Sciatic nerve (tissue), 2 donors: ENCODE results near the gene SNRPA. TPM values are rescaled to one million over a fixed set of nuclear protein-coding genes. Genes with fewer than 3 reads are reported as not detected.

Experiments used
- ATAC-seq: fragments of 200-7000 bp; cut with Tn5 transposase; one replicate; pipeline ENCODE4 v1.9.1; 2020; ENCODE audit warnings: mild to moderate bottlenecking, moderate library complexity
- DNase-seq: peaks from one replicate; pipeline ENCODE4 v3.0.0-alpha.2; 2020; ENCODE audit warnings: low spot score
- intact Hi-C: fragments of 100-400 bp; cut with DNase I; formaldehyde crosslinking; loops from one replicate; pipeline ENCODE4 v1.14.2; 2022
- total RNA-seq: library from RNA; stranded (reverse); fragmentation: NEBNext Ultra II Directional; extraction: Animal tissue kit (Norgen Biotek cat#: 25700); gene quantifications from one replicate; pipeline ENCODE4 v1.2.1, GENCODE V29; 2021
- donor health status: DM: no; HTN: no; CAD: no.
- donor health status: DM: no; HTN: no; CAD: no.

Gene SNRPA
- total RNA-seq, 1 donor from 2014 or later: 58.3 TPM

DNA sequence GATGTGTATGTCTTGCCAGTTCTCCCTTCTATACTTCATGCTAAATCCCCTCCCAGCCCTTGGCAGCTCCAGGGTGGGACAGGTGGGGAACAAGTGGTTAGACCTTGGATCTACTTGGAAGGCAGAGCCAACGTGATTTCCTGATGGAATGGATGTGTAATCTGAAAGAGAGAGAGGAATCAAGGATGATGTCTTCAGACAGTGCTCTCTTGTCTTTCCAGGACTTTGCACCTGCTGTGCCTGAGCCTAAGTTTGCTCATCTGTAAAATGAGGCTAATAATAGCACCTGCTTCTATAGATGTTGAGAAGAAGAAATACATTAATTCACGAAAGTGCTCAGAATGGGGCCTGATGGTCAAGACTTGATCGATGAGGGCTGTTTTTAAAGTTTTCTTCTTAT is 41.0 kb downstream of the SNRPA start:
- ATAC-seq (no peak), DNase-seq (no peak)
- intact Hi-C loops: no loop called here

DNA sequence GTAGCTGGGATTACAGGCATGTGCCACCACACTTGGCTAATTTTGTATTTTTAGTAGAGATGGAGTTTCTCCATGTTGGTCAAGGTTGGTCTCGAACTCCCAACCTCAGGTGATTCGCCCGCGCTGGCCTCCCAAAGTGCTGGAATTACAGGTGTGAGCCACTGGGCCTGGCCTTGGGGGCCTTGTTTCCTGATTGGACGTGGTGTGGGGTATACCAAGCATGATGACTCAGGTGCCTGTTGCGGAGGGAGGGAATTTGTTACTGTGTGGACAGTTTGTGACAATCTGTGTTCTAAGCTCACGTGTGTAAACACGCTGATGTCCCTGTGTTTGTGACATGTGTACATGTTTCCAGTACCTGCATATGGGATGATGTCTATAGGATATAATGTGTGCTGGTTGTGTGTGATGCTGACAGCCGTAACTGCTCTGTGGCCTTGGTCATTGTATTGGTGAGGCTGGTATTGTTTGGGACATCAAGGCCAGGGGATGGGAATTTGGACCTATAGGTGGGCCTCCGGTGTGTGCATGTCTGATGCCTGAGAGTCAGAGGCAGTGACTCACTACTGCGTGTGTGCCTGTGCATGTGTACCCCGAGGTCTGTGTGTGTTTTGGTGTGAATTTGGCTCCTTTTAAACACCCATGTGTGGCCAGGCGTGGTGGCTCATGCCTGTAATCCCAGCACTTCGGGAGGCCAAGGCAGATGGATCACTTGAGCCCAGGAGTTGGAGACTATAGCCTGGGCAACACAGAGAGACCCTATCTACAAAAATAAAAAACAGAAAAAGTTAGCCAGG is 46.4 kb downstream of the SNRPA start:
- intact Hi-C loops: no loop called here

DNA sequence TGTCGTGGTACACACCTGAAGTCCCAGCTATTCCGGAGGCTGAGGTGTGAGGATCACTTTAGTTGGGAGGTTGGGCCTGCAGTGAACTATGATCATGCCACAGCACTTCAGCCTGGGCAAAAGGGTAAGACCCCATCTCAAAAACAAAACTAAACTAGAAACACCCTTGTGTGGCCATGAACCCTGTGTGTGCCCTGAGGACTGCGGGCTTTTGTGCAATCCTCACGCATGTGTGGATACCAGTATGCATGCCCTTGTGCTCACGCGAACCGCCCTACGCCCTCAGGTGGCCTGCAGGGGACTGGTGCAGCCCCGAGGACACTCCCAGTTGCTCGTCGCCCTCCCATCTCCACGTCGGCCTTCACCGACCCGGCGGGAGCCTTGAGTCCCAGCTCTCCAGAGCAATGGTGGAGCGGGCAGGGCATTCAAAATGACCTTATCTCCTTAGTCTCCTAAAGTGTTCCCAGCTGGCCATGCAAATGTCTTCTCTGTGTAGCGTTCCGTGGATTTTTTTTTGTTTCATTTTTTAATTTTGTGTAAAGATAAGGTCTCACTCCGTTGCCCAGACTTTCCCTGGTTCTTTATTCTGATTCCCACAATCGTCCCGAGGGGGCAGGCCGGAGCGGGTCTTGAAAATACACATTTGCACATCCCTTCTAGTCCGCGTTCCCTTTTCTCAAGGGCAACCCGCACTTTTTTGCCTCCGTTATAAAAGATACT is 47.1 kb downstream of the SNRPA start:
- intact Hi-C loops: no loop called here
- DNase-seq (no peak), ATAC-seq (peak; percentile 37)

More for the DNA sequence above, 46.4 kb downstream of the SNRPA start:
- no peak for ATAC-seq
- no peak for DNase-seq

- intact Hi-C loops: no loop called here
- ATAC-seq (peak; percentile 92), DNase-seq (peak; percentile 100)
Measured at GRCh38 chr19:40798683-40799557, 47.9 kb downstream of the SNRPA start, which contains the start of gene EGLN2. TSS of gene EGLN2 (plus strand) at chr19:40799191. CDS start at chr19:40800573, 1,382 bp downstream.

GRCh38 chr19:40799558-40800338 is 48.7 kb downstream of the SNRPA start:
- intact Hi-C loops: loop anchor here (10.0 kb wide), 1 partner anchor 135 kb away; no protein-coding TSS in a partner anchor
- DNase-seq (peak; percentile 82), ATAC-seq (no peak)

DNA sequence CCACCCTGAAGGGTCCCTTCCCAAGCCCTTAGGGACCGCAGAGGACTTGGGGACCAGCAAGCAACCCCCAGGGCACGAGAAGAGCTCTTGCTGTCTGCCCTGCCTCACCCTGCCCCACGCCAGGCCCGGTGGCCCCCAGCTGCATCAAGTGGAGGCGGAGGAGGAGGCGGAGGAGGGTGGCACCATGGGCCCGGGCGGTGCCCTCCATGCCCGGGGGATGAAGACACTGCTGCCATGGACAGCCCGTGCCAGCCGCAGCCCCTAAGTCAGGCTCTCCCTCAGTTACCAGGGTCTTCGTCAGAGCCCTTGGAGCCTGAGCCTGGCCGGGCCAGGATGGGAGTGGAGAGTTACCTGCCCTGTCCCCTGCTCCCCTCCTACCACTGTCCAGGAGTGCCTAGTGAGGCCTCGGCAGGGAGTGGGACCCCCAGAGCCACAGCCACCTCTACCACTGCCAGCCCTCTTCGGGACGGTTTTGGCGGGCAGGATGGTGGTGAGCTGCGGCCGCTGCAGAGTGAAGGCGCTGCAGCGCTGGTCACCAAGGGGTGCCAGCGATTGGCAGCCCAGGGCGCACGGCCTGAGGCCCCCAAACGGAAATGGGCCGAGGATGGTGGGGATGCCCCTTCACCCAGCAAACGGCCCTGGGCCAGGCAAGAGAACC is 49.5 kb downstream of the SNRPA start:
- DNase-seq (no peak), ATAC-seq (no peak)
- intact Hi-C loops: loop anchor here (10.0 kb wide), 1 partner anchor 136 kb away; no protein-coding TSS in a partner anchor

GRCh38 chr19:40800997-40801377 is 50.0 kb downstream of the SNRPA start:
- intact Hi-C loops: loop anchor here (10.0 kb wide), 1 partner anchor 136 kb away; no protein-coding TSS in a partner anchor
- ATAC-seq: no peak

GRCh38 chr19:40801426-40802299 is 50.7 kb downstream of the SNRPA start:
- DNase-seq: no peak
- no peak for ATAC-seq
- intact Hi-C loops: loop anchor here (10.0 kb wide), 1 partner anchor 137 kb away; no protein-coding TSS in a partner anchor

More at GRCh38 chr19:40800997-40801377, 50.0 kb downstream of the SNRPA start:
- DNase-seq: no peak

DNA sequence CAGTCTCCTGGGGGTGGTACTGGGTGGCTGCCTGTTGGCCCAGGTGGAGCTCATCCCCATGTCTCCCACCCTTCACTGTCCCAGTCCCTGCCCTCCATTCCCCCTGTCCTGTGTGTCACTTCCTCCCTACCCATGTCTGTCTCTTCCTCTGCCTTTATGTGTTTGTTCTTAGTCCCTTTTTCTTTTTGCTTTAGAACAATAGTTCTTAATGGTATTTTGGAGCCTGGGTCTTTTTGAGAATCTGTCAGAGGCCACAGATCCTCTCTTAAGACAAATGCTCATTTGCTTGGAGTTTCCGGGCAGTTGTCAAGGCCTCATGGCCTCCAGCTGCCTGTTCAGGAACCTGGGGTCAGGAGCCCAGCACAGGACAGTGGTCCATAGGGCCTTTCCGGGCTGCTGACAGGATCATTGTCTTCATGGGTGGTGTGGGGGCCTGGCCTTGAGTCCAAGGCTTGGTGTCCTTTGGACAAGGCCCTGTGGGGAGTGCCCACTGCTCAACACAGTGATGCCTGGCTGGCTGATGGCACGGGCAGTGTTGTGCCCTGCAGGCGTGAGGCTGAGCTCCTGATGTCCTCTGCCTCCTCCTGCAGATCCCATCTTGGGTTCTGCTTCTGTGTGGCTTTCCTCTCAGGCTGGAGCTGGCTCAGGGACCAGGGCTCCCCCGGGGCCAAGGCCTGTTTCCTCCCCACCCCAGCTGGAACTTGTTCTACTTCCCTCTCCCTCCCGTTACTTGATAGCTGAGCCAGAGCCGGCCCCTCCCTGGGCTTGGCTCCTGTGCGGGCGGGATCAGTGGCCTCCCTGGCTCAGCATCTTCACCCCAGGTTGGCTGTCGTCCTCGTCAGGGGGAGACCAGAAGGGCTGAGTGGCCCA is 51.5 kb downstream of the SNRPA start:
- ATAC-seq: peak; percentile 9
- no peak for DNase-seq
- intact Hi-C loops: loop anchor here (10.0 kb wide), 1 partner anchor 138 kb away; no protein-coding TSS in a partner anchor

GRCh38 chr19:40803170-40803856 is 52.3 kb downstream of the SNRPA start:
- intact Hi-C loops: loop anchor here (10.0 kb wide), 1 partner anchor 139 kb away; no protein-coding TSS in a partner anchor
- no peak for DNase-seq
- no peak for ATAC-seq

- DNase-seq (no peak), ATAC-seq (no peak)
- intact Hi-C loops: loop anchor here (10.0 kb wide), 1 partner anchor 139 kb away; no protein-coding TSS in a partner anchor
Measured at GRCh38 chr19:40803857-40804782, 53.1 kb downstream of the SNRPA start.

DNA sequence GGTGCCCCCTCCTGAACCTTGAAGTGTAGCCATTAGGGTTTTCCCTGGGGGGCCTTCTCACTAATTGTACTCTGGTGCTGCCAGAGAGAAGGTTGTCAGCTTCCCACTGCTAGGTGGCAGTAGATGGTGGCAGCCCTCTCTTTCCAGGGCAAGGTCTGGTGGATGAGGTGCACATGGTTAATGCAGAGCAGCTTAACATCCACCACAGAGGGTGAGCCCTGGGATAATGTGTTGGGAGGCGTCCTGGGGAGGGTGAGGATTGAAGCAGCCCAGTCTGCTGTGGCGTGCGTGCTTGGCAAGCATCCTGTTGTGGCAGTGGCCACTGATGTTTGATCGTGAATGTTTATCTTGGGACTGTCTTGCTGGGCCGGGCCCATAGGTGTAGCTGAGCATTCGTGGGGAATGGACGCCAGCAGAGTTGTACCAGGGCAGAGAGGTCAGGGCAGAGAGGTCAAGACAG is 53.8 kb downstream of the SNRPA start:
- DNase-seq (no peak), ATAC-seq (no peak)
- intact Hi-C loops: loop anchor here (10.0 kb wide), 1 partner anchor 140 kb away; no protein-coding TSS in a partner anchor

DNA sequence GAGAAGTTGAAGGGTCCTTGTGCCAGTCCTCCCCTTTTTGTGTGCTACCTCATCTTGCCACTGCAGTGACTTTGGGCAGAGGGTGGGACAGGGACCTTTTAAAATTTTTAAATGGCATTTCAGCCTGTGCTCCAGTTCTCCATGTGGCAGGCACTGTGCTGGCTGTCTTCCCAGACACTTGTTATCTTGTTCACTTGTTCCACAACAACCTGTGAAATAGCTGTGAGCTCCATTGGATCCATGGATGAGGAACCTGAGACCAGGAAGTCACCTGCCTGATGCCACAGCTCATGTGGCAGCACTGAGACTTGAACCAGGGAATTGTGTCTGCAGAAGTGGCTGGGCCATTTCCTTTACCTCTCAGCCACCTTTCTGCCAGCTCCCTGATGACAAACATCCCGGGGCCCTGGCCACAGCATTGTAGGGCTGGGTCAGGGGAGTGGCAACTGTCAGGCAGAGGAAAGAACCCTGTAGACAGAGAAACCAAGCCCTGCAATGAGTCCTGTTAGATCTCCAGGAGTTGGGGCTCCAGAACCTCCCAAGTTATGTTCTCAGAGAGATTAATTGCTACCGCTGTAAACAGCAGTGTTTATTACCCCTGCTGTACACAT is 54.4 kb downstream of the SNRPA start:
- ATAC-seq (no peak), DNase-seq (no peak)
- intact Hi-C loops: loop anchor here (10.0 kb wide), 1 partner anchor 141 kb away; no protein-coding TSS in a partner anchor
